GM23338 (cell line): ENCODE data around the gene HSPA14. TPM values are rescaled to one million over a fixed set of nuclear protein-coding genes. Genes with fewer than 3 reads are reported as not detected.

Experiments used
- ATAC-seq: fragments of 200-7000 bp; cut with Tn5 transposase; 3 replicates; pipeline ENCODE4 v1.9.1; 2020
- DNase-seq: peaks from one replicate; pipeline ENCODE4 v3.0.0-alpha.2; 2015; ENCODE audit warnings: low spot score
- H2AFZ ChIP-seq: fragments of 200-600 bp; sonication (generic); 2 replicates; pipeline ENCODE4 v1.8.0; 2016; ENCODE audit warnings: antibody characterized with exemption, mild to moderate bottlenecking, moderate library complexity
- H3F3A ChIP-seq: fragments of 200-600 bp; sonication (generic); replicated peaks from 2 replicates; pipeline ENCODE4 v1.8.0; 2017; ENCODE audit warnings: antibody characterized with exemption, mixed run types, low read depth
- H3K27ac ChIP-seq: fragments of 200-600 bp; sonication (generic); 2 replicates; pipeline ENCODE4 v1.6.1; 2016; ENCODE audit warnings: low read depth
- H3K27me3 ChIP-seq: fragments of 200-600 bp; sonication (generic); 2 replicates; pipeline ENCODE4 v1.8.0; 2016; ENCODE audit warnings: mild to moderate bottlenecking, mixed run types, moderate library complexity; ENCODE audit not compliant: insufficient read depth
- H3K36me3 ChIP-seq: fragments of 200-600 bp; sonication (generic); 2 replicates; pipeline ENCODE4 v1.8.0; 2016; ENCODE audit warnings: mild to moderate bottlenecking; ENCODE audit not compliant: insufficient read depth
- H3K4me1 ChIP-seq: fragments of 200-600 bp; sonication (generic); 2 replicates; pipeline ENCODE4 v1.8.0; 2016; ENCODE audit warnings: mild to moderate bottlenecking, moderate library complexity; ENCODE audit not compliant: insufficient read depth
- H3K4me2 ChIP-seq: fragments of 200-600 bp; sonication (generic); 2 replicates; pipeline ENCODE4 v1.7.1; 2017; ENCODE audit warnings: mixed run types
- H3K4me3 ChIP-seq: fragments of 200-600 bp; sonication (generic); 2 replicates; pipeline ENCODE4 v1.6.1; 2016; ENCODE audit warnings: mixed run types
- H3K79me2 ChIP-seq: fragments of 200-600 bp; sonication (generic); replicated peaks from 2 replicates; pipeline ENCODE4 v1.8.0; 2017; ENCODE audit warnings: mild to moderate bottlenecking; ENCODE audit not compliant: insufficient read depth
- H3K9me2 ChIP-seq: fragments of 200-600 bp; sonication (generic); 2 replicates; pipeline ENCODE4 v1.8.0; 2017; ENCODE audit not compliant: insufficient read depth
- H4K20me1 ChIP-seq: fragments of 200-600 bp; sonication (generic); replicated peaks from 2 replicates; pipeline ENCODE4 v1.8.0; 2017; ENCODE audit warnings: mild to moderate bottlenecking; ENCODE audit not compliant: insufficient read depth
- H3K27ac Mint-ChIP-seq: 2 replicates; pipeline ENCODE4 v1.8.0; 2020; ENCODE audit warnings: inconsistent platforms, mild to moderate bottlenecking, moderate library complexity, mixed read lengths
- H3K27me3 Mint-ChIP-seq: 3 replicates; pipeline ENCODE4 v1.8.0; 2022; ENCODE audit warnings: low read depth, mild to moderate bottlenecking, moderate library complexity, mixed read lengths, inconsistent platforms; ENCODE audit not compliant: insufficient read depth, poor library complexity
- H3K36me3 Mint-ChIP-seq: 3 replicates; pipeline ENCODE4 v1.8.0; 2021; ENCODE audit warnings: low read depth, mild to moderate bottlenecking, inconsistent platforms, moderate library complexity, mixed read lengths
- H3K4me1 Mint-ChIP-seq: 3 replicates; pipeline ENCODE4 v1.8.0; 2020; ENCODE audit warnings: mild to moderate bottlenecking, inconsistent platforms, mixed read lengths
- H3K4me3 Mint-ChIP-seq: 3 replicates; pipeline ENCODE4 v1.8.0; 2021; ENCODE audit warnings: moderate library complexity, mild to moderate bottlenecking, inconsistent platforms, mixed read lengths
- H3K9me3 Mint-ChIP-seq: 3 replicates; pipeline ENCODE4 v1.8.0; 2020; ENCODE audit warnings: moderate library complexity, mild to moderate bottlenecking, inconsistent platforms, mixed read lengths
- CREB1 ChIP-seq: fragments of 250-450 bp; sonication (Bioruptor Pico); IDR thresholded peaks from 2 replicates; pipeline ENCODE4 v1.5.0; 2020; ENCODE audit warnings: low read depth, mild to moderate bottlenecking, moderate library complexity
- CTCF ChIP-seq, 2 experiments: fragments of 200-600 bp in 1 of 2; sonication (generic) in 1 of 2; conservative IDR thresholded peaks; 2 replicates each; pipeline versions ENCODE4 v1.5.1 to v1.6.1; 2016 to 2017; ENCODE audit warnings: antibody characterized with exemption in 2 of 2, low read depth in 2 of 2, mild to moderate bottlenecking in 2 of 2, moderate library complexity in 1 of 2
- ETS1 ChIP-seq: IDR thresholded peaks from 2 replicates; pipeline ENCODE4 v1.6.1; 2016; ENCODE audit warnings: antibody characterized with exemption
- EZH2 ChIP-seq: fragments of 200-600 bp; sonication (generic); IDR thresholded peaks from one replicate; pipeline ENCODE4 v1.8.0; 2017; ENCODE audit warnings: antibody characterized with exemption, mild to moderate bottlenecking, low read depth; ENCODE audit not compliant: unreplicated experiment
- EZH2phosphoT487 ChIP-seq: fragments of 200-600 bp; sonication (generic); IDR thresholded peaks from one replicate; pipeline ENCODE4 v1.8.1; 2018; ENCODE audit warnings: antibody characterized with exemption; ENCODE audit not compliant: unreplicated experiment
- JUNB ChIP-seq: IDR thresholded peaks from one replicate; pipeline ENCODE4 v1.6.1; 2016; ENCODE audit warnings: antibody characterized with exemption; ENCODE audit not compliant: unreplicated experiment
- NANOG ChIP-seq: IDR thresholded peaks from 2 replicates; pipeline ENCODE4 v1.6.1; 2016; ENCODE audit warnings: antibody characterized with exemption, borderline replicate concordance
- POLR2AphosphoS5 ChIP-seq: IDR thresholded peaks from 2 replicates; pipeline ENCODE4 v1.6.1; 2016; ENCODE audit warnings: antibody characterized with exemption, low read depth
- ZNF114 ChIP-seq: fragments of 250-450 bp; sonication (Bioruptor Pico); IDR thresholded peaks from 2 replicates; pipeline ENCODE4 v1.5.0; 2020; ENCODE audit warnings: mild to moderate bottlenecking, moderate library complexity
- ZNF331 ChIP-seq: fragments of 250-450 bp; sonication (Bioruptor Pico); IDR thresholded peaks from 2 replicates; pipeline ENCODE4 v1.5.0; 2020; ENCODE audit warnings: low read depth, mild to moderate bottlenecking, moderate library complexity
- ZNF462 ChIP-seq: fragments of 250-450 bp; sonication (Bioruptor Pico); IDR thresholded peaks from 2 replicates; pipeline ENCODE4 v1.5.0; 2020; ENCODE audit warnings: mild to moderate bottlenecking, moderate library complexity
- polyA plus RNA-seq: library from polyadenylated mRNA; unstranded; fragments of >200 nt; fragmentation: Nextera tagmentation; extraction: Ambion mirVana; gene quantifications from 2 replicates; pipeline ENCODE4 v1.2.1, GENCODE V29; 2016
- total RNA-seq: library from RNA; depleted of rRNA; stranded (reverse); fragments of >200 nt; shearing (Covaris generic); gene quantifications from 2 replicates; pipeline ENCODE4 v1.2.3, GENCODE V29; 2014

The HSPA14 gene
- total and polyA plus RNA-seq, 2 experiments from 2014 or later = 32.4 to 46.5 TPM

- Histone ChIP-seq H3K27me3 (no peaks in the 10 kb centered on the region), H3K79me2 (no peaks in the 10 kb centered on the region), H3K4me2 (peak overlapping the region; percentile 46), H3K9me2 (no peaks in the 10 kb centered on the region), H3F3A (no peaks in the 10 kb centered on the region), H3K4me3 (no peak overlapping the region), H4K20me1 (no peaks in the 10 kb centered on the region), H3K27ac (no peak overlapping the region), H3K36me3 (no peaks in the 10 kb centered on the region), H3K4me1 (peaks cover 13% of the 10 kb centered on the region; the same call in 1 of the 2 replicates), H2AFZ (no peak overlapping the region)
- no peaks in the 10 kb centered on the region for H3K27me3 Mint-ChIP-seq
- no peaks in the 10 kb centered on the region for H3K36me3 Mint-ChIP-seq
- H3K4me1 Mint-ChIP-seq = peaks cover 18% of the 10 kb centered on the region
- no peak for DNase-seq
- TF ChIP-seq POLR2AphosphoS5 = no peak
- no peak for TF ChIP-seq ETS1
- TF ChIP-seq JUNB = no peak
- no peak for TF ChIP-seq ZNF331
- no peak for TF ChIP-seq NANOG
- TF ChIP-seq EZH2phosphoT487 = no peak
- TF ChIP-seq EZH2 = no peak
- TF ChIP-seq CREB1 (CRISPR knock-in tag) = no peak
- no peak for TF ChIP-seq CTCF (conservative IDR thresholded peaks at IDR 0.05; ENCODE audit: low read depth in 2 of 2)
- no peak for TF ChIP-seq ZNF114 (CRISPR knock-in tag)
- no peak for TF ChIP-seq ZNF462 (CRISPR knock-in tag)
- no peak overlapping the region for H3K4me3 Mint-ChIP-seq
- no peaks in the 10 kb centered on the region for H3K9me3 Mint-ChIP-seq
- peak overlapping the region; percentile 53; the same call in 1 of the 2 replicates for H3K27ac Mint-ChIP-seq
- no peak for ATAC-seq
Observed at GRCh38 chr10:14821635-14822375, 16.3 kb upstream of the HSPA14 start.
